K562 (cell line): Measurements from ENCODE around the gene ABI2. TPM values are rescaled to one million over a fixed set of nuclear protein-coding genes. Genes with fewer than 3 reads are reported as not detected.

Experiments used
- ATAC-seq: fragments of 200-7000 bp; cut with Tn5 transposase; 3 replicates; pipeline ENCODE4 v1.9.1; 2020; ENCODE audit warnings: moderate library complexity
- BruUV-seq: library from RNA; stranded (reverse); fragments of 400-500 nt; replicated peaks from 2 replicates; lab custom pipeline; 2021; lab: Mats Ljungman, UMichigan
- CTCF ChIA-PET: fragments of 300-600 bp; formaldehyde crosslinking; extraction: SDS; loops from one replicate; lab custom pipeline; 2021; ENCODE audit warnings: low intra/inter-chr PET ratio; lab: Yijun Ruan, JAX
- POLR2A ChIA-PET: fragments of 300-600, 350-650 bp; sonication (Branson Sonifier 250); formaldehyde crosslinking; extraction: SDS; loops from one replicate; lab custom pipeline; 2021; ENCODE audit warnings: antibody characterized with exemption, inconsistent platforms; lab: Yijun Ruan, JAX
- DNase-seq, 4 experiments: peaks; one replicate each; pipeline versions ENCODE4 v3.0.0 to v3.0.0-alpha.2; 2011 to 2018; ENCODE audit warnings: low spot score in 3 of 4, mixed read lengths in 3 of 4; ENCODE audit errors: extremely low read depth in 1 of 4
- FAIRE-seq: peaks from 2 replicates; lab custom pipeline; 2011; peaks lifted over from hg19 to GRCh38; lab: Jason Lieb, UNC
- H2AFZ ChIP-seq: 2 replicates; pipeline ENCODE4 v1.6.0; 2011; ENCODE audit warnings: low read depth, low read length, control low read depth, inconsistent platforms
- H3K27ac ChIP-seq: fragments of 200-600 bp; 3 replicates; pipeline ENCODE4 v1.8.0; 2011; ENCODE audit warnings: low read depth, mild to moderate bottlenecking, control low read depth, inconsistent platforms, low read length, moderate library complexity, mixed read lengths; ENCODE audit errors: extremely low read depth
- H3K27me3 ChIP-seq, 2 experiments: fragments of 300-600 bp in 1 of 2; 2 replicates in 1 of 2; 3 replicates in 1 of 2; pipeline versions ENCODE4 v1.6.0 to v1.8.0; 2011; ENCODE audit warnings: inconsistent platforms in 2 of 2, low read length in 2 of 2, mild to moderate bottlenecking in 1 of 2, mixed read lengths in 1 of 2, moderate library complexity in 1 of 2; ENCODE audit not compliant: control insufficient read depth in 2 of 2, insufficient read depth in 2 of 2
- H3K36me3 ChIP-seq: fragments of 300-600 bp; 3 replicates; pipeline ENCODE4 v1.8.0; 2011; ENCODE audit warnings: mild to moderate bottlenecking, low read length, inconsistent platforms; ENCODE audit not compliant: control insufficient read depth, insufficient read depth
- H3K4me1 ChIP-seq, 2 experiments: fragments of 200-600 bp in 1 of 2; replicated peaks in 1 of 2; 2 replicates in 1 of 2; 3 replicates in 1 of 2; pipeline versions ENCODE4 v1.5.1 to v1.8.0; 2011; ENCODE audit warnings: inconsistent platforms in 2 of 2, low read length in 2 of 2, mild to moderate bottlenecking in 1 of 2, mixed read lengths in 1 of 2, moderate library complexity in 1 of 2; ENCODE audit not compliant: control insufficient read depth in 2 of 2, insufficient read depth in 2 of 2
- H3K4me2 ChIP-seq: 2 replicates; pipeline ENCODE4 v1.6.1; 2011; ENCODE audit warnings: low read length, control low read depth, inconsistent platforms, mixed read lengths; ENCODE audit not compliant: insufficient read depth
- H3K4me3 ChIP-seq: fragments of 200-600 bp; sonication (generic), shearing (Covaris generic); 2 replicates; pipeline ENCODE4 v1.5.1; 2016; ENCODE audit warnings: control low read depth, inconsistent platforms
- H3K79me2 ChIP-seq: fragments of 200-600 bp; 3 replicates; pipeline ENCODE4 v1.8.0; 2011; ENCODE audit warnings: low read length, inconsistent platforms; ENCODE audit not compliant: control insufficient read depth, insufficient read depth
- H3K9ac ChIP-seq, 2 experiments: 2 replicates each; pipeline versions ENCODE4 v1.6.0 to v1.6.1; 2011; ENCODE audit warnings: low read depth in 2 of 2, low read length in 2 of 2, control low read depth in 1 of 2, inconsistent platforms in 1 of 2, mild to moderate bottlenecking in 1 of 2, mixed read lengths in 1 of 2; ENCODE audit not compliant: insufficient read depth in 1 of 2
- H3K9me1 ChIP-seq: one replicate; pipeline ENCODE4 v1.6.0; 2011; ENCODE audit warnings: inconsistent platforms, mild to moderate bottlenecking, low read length, moderate library complexity; ENCODE audit not compliant: control insufficient read depth, insufficient read depth
- H3K9me3 ChIP-seq: replicated peaks from 2 replicates; pipeline ENCODE4 v1.5.1; 2011; ENCODE audit warnings: low read depth, low read length, inconsistent platforms; ENCODE audit not compliant: control insufficient read depth, insufficient read depth
- H4K20me1 ChIP-seq: replicated peaks from 2 replicates; pipeline ENCODE4 v1.6.1; 2011; ENCODE audit warnings: low read length, inconsistent platforms, mixed read lengths; ENCODE audit not compliant: control insufficient read depth, insufficient read depth
- CC2D1A ChIP-seq: fragments of 450-650 bp; IDR thresholded peaks from 2 replicates; pipeline ENCODE4 v1.6.1; 2017; ENCODE audit warnings: mild to moderate bottlenecking
- DNMT1 ChIP-seq: fragments of 450-650 bp; IDR thresholded peaks from 2 replicates; pipeline ENCODE4 v1.6.1; 2016; ENCODE audit warnings: antibody characterized with exemption, mild to moderate bottlenecking
- E2F5 ChIP-seq: sonication (generic); formaldehyde crosslinking; IDR thresholded peaks from 2 replicates; pipeline ENCODE4 v1.8.0; 2022; ENCODE audit warnings: mild to moderate bottlenecking, missing genetic modification reagents
- FOXO4 ChIP-seq: fragments of 450-650 bp; formaldehyde crosslinking; IDR thresholded peaks from 2 replicates; pipeline ENCODE4 v1.4.0; 2020; ENCODE audit warnings: mild to moderate bottlenecking, moderate library complexity
- HNRNPLL ChIP-seq: fragments of 200-400 bp; formaldehyde crosslinking; IDR thresholded peaks from 2 replicates; pipeline ENCODE4 v1.6.1; 2017; ENCODE audit warnings: low read length, low read depth, mild to moderate bottlenecking; ENCODE audit not compliant: poor library complexity, severe bottlenecking
- KLF10 ChIP-seq: fragments of 250-450 bp; sonication (Bioruptor Pico); IDR thresholded peaks from 2 replicates; pipeline ENCODE4 v1.6.1; 2021; ENCODE audit warnings: matching md5 sums
- RAD21 ChIP-seq, 2 experiments: fragments of 250-450 bp in 1 of 2; fragments of 450-650 bp in 1 of 2; sonication (Bioruptor Pico) in 1 of 2; formaldehyde crosslinking in 1 of 2; IDR thresholded peaks in 1 of 2; conservative IDR thresholded peaks in 1 of 2; 2 replicates each; pipeline versions ENCODE4 v1.4.0 to v1.8.0; 2020 to 2022; ENCODE audit warnings: mild to moderate bottlenecking in 2 of 2, moderate library complexity in 1 of 2
- SIN3B ChIP-seq: fragments of 450-650 bp; IDR thresholded peaks from 2 replicates; pipeline ENCODE4 v1.6.1; 2017; ENCODE audit warnings: low read depth, mild to moderate bottlenecking, moderate library complexity
- SMC3 ChIP-seq: conservative IDR thresholded peaks from 2 replicates; pipeline ENCODE4 v1.6.1; 2011; ENCODE audit warnings: low read depth, low read length, improper control_type of control experiment; ENCODE audit not compliant: insufficient read depth
- TFE3 ChIP-seq: fragments of 450-650 bp; formaldehyde crosslinking; IDR thresholded peaks from 2 replicates; pipeline ENCODE4 v1.4.0; 2020; ENCODE audit warnings: mild to moderate bottlenecking, mixed read lengths
- ZC3H4 ChIP-seq: sonication (generic); formaldehyde crosslinking; IDR thresholded peaks from 2 replicates; pipeline ENCODE4 v1.9.0; 2021; ENCODE audit warnings: missing genetic modification reagents, borderline replicate concordance
- ZKSCAN1 ChIP-seq: fragments of 150-350 bp; IDR thresholded peaks from 2 replicates; pipeline ENCODE4 v1.6.1; 2016; ENCODE audit warnings: low read depth, low read length
- ZNF561 ChIP-seq: fragments of 450-650 bp; formaldehyde crosslinking; conservative IDR thresholded peaks from 2 replicates; pipeline ENCODE4 v1.4.0; 2020; ENCODE audit warnings: mild to moderate bottlenecking, moderate library complexity
- ZNF75A ChIP-seq: fragments of 450-650 bp; formaldehyde crosslinking; IDR thresholded peaks from 2 replicates; pipeline ENCODE4 v1.4.0; 2020; ENCODE audit warnings: mild to moderate bottlenecking
- WGBS: fragments of 100-300 bp; shearing (Covaris generic); methylation state at CpG from one replicate; pipeline ENCODE4 v1.1.6; 2016; ENCODE audit warnings: low coverage, mixed read lengths; ENCODE audit not compliant: insufficient coverage; ENCODE audit errors: missing lambda C conversion rate; 5-methylcytosine and 5-hydroxymethylcytosine counted together
- in situ Hi-C: fragments of 300-500 bp; cut with MboI; formaldehyde crosslinking; loops from 4 replicates; pipeline ENCODE4 v1.15.0; 2018; ENCODE audit warnings: inconsistent platforms, mixed read lengths
- intact Hi-C: fragments of 100-400 bp; cut with micrococcal nuclease; formaldehyde crosslinking; loops from 2 replicates; pipeline ENCODE4 v1.14.2; 2022
- polyA plus RNA-seq, 8 experiments: library from polyadenylated mRNA; depleted of rRNA in 4 of 8; stranded (reverse) in 5 of 8; unstranded in 3 of 8; fragments of >200 nt; fragmentation: Nextera tagmentation in 2 of 8; fragmentation: Illumina TruSeq in 1 of 8; extraction: Ambion mirVana in 2 of 8; extraction: Trizol in 1 of 8; gene quantifications; 2 replicates each; pipeline versions ENCODE4 v1.2.1 to v1.2.3, GENCODE V29; 2011 to 2014; ENCODE audit warnings: inconsistent platforms in 1 of 8, missing spikeins in 1 of 8
- total RNA-seq, 7 experiments: library from RNA; depleted of rRNA in 6 of 7; stranded (reverse); fragments of >200 nt in 6 of 7; fragmentation: Illumina TruSeq in 2 of 7; extraction: Trizol in 2 of 7; gene quantifications; 2 replicates each; pipeline versions ENCODE4 v1.2.1 to v1.2.3, GENCODE V29; 2011 to 2021; ENCODE audit warnings: low replicate concordance in 1 of 7

Gene ABI2
- total and polyA plus RNA-seq, 9 of the 15 experiments (the other 6 are each of a cell fraction or from before 2014, with no cell fraction given) = 5.3 to 24.3 (median 12.2) TPM

- TF ChIP-seq FOXO4 (CRISPR knock-in tag) = no peak
Measured at GRCh38 chr2:203451689-203452088, 123.5 kb downstream of the ABI2 start (continued).

GRCh38 chr2:203453858-203454451 lies 125.8 kb downstream of the ABI2 start:
- no peaks in the 10 kb centered on the region for H3K4me1 ChIP-seq
- H2AFZ ChIP-seq = no peak overlapping the region; the same call in 1 of the 2 replicates
- no peaks in the 10 kb centered on the region for H4K20me1 ChIP-seq
- no peak overlapping the region for H3K9ac ChIP-seq
- 0% methylated on average over 1 of the region's 1 CpG for WGBS
- no peaks in the 10 kb centered on the region for H3K36me3 ChIP-seq
- no peak overlapping the region for H3K4me2 ChIP-seq
- no TSS peak for BruUV-seq
- ChIA-PET POLR2A (no interaction called here), CTCF (interaction anchor here (0.6 to 1.5 kb wide), 4 partner anchors 211 to 880 kb away, joined by 3 to 6 read pairs (median 4); no protein-coding TSS in a partner anchor)
- no peaks in the 10 kb centered on the region for H3K27me3 ChIP-seq
- no peaks in the 10 kb centered on the region for H3K9me3 ChIP-seq
- peak; percentile 79 for ATAC-seq
- peak; percentile 83 for FAIRE-seq
- in situ Hi-C loops (loop anchor here (25.0 kb wide), 1 partner anchor 867 kb away; no protein-coding TSS in a partner anchor), intact Hi-C loops (loop anchor here (2.0 to 5.0 kb wide), 4 partner anchors 229 to 882 kb away; no protein-coding TSS in a partner anchor)
- peak; percentile 28 to 58 (median 37) for DNase-seq
- H3K27ac ChIP-seq = no peak overlapping the region
- H3K9me1 ChIP-seq = no peaks in the 10 kb centered on the region
- H3K4me3 ChIP-seq = no peak overlapping the region
- H3K79me2 ChIP-seq = no peaks in the 10 kb centered on the region
- TF ChIP-seq TFE3 (CRISPR knock-in tag) = no peak
- no peak for TF ChIP-seq ZKSCAN1
- TF ChIP-seq RAD21 (CRISPR knock-in tag; conservative IDR thresholded peaks at IDR 0.05 in 1 of 2, IDR thresholded peaks at IDR 0.05 in 1 of 2) = peak; percentile 66 to 79
- no peak for TF ChIP-seq ZNF75A (CRISPR knock-in tag)
- no peak for TF ChIP-seq SIN3B
- TF ChIP-seq SMC3 = peak; percentile 51; the same call in 1 of the 2 replicates
- TF ChIP-seq ZC3H4 (CRISPR knock-in tag) = no peak
- TF ChIP-seq KLF10 (CRISPR knock-in tag) = no peak
- TF ChIP-seq E2F5 (CRISPR knock-in tag) = no peak
- TF ChIP-seq HNRNPLL = no peak
- TF ChIP-seq CC2D1A = no peak
- TF ChIP-seq ZNF561 (CRISPR knock-in tag) = no peak
- no peak for TF ChIP-seq DNMT1
